CD4-positive, alpha-beta T cell treated with Interleukin-17A for 1 hour (primary cell): Measurements from ENCODE around the gene PRADC1.
"Not testable (repeated sequence)": the region's sequence is repeated elsewhere in the genome, so short reads cannot be mapped to it uniquely, and the experiment has no call there.

ENCODE experiments used
- DNase-seq: peaks from one replicate; pipeline ENCODE4 v3.0.0-alpha.2; 2020

The PRADC1 gene

DNA sequence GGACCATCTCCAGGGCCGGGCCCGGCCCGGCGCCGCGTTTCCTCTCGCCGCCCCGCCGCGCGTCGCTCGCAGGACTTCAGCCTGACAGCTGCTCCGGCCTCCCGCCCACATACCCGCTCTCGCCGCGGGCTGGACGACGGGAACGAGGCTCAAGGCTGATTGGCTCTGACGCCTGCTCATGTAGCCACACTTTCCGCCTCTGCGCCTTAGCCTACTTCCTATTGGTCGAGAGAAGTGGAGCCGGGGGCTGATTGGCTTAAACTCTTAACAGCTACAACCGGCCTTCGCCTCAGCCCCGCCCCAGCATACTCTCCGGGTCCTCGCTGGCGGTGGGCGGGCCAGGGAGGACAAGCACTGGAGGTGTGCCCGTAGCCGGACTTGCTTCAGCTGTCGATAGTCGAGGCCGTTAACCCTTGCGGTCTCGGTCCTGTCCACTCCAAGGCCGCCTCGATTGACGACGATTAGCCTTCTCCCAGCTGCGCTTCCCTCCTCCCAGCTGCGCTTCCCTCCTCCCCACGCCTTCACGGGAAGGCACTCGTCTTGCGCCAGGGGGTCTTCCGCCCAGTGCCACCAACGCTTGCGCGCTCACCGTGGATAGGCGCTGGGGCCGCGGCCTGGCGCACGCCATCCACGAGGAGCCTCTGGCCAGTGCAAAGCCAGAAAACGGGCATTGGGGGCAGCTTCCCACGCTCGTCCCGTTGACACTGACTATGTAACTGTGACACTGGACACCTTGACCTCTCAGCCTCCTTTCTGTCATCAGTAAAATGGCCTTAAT is at the start of gene PRADC1:
Gene PRADC1 (minus strand): TSS at position 86 of the 778 bp plus-strand sequence. CDS start 79 bp downstream, at position 7.
- DNase-seq = peak; percentile 98

DNA sequence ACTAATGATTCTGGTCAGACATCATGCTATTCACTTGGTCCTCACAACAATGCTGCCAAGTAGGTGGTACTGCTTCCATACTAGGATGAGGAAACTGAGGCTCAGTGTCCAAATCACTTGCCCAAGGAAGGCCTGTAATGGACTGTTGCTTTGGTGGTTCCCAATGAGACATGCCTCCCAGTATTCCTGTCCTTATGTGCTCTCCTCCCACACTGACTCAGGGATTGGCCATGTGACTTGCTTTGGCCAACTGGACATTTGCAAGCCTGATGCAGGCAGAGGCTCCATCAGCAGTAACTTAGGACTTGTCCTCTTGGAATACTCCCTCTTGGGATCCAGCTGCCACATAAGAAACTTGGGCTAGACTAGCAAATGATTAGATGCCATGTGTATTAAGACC is 48.2 kb upstream of the PRADC1 start:
- no peak for DNase-seq

DNA sequence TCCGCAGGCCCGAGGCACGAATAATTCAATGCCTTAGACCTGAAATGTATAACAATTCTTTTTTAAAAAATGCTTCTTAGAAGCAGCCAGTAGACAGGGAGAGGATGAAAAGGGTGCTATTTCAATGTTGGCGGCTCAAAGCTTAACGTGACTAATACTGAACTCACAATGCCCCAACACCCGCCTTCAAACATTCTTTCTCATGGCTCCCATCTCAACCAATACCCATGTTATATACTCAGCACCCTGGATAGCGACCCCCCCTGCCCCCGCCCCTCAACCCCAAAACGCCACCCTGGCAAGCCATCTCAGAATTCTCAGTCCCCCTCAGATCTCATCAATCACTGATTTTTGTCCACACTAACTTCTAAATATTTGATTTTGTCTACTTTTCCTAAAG is 46.8 kb upstream of the PRADC1 start:
- DNase-seq = no peak

DNA sequence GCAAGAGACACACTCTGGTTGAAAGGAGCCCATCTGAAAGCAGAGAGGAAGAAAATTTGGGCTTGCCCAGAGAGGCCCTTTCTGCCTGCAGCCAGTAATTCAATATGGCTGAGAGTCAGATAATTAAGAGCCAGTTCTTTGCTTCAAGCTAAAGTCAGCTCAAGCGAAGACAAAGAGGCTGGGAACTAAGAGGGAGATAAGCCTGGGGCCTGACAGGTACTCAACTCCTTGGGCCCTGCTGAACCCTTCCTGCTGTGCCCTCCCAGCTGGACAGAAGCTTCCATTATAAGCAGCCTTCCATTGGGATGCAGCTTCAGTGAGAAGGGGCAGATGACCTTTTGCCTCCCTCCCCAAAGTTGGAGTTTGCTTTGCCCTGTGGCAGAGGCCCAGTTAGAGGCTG is 39.2 kb upstream of the PRADC1 start:
- no peak for DNase-seq

DNA sequence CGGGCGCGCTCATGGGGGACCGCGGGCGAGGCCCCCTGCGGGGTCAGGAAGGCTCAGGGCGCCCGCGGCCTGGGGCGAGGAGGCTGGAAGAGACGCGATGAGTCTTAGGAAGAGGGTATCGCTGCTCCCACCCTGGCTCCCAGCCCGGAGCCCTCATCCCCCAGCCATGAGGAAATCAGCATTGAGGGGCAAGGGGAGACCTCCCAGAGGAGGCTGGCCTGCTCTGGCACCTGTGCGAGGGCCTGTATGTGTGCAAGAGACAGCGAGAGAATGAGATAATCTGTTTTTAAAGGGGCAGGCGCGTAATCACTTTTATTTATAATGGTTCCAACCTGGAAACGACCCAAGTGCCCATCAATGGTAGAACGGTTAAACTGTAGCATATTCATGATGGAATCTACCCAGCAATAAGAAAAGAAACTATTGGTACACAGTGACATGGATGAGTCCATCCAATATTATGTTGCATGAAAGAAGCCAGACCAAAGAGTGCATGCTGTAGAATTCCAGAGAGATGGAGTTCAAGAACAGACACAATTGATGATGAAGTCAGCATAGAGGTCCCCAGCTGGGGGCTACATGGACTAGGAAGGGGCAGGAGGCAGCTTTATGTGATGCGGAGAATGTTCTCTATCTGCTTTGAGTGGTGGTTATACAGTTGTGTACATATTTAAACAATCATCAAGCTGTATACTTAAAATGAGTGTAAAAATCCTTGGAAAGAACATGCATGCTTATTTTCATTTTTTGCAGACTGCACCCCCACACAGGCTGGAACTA is 36.8 kb upstream of the PRADC1 start:
- no peak for DNase-seq

DNA sequence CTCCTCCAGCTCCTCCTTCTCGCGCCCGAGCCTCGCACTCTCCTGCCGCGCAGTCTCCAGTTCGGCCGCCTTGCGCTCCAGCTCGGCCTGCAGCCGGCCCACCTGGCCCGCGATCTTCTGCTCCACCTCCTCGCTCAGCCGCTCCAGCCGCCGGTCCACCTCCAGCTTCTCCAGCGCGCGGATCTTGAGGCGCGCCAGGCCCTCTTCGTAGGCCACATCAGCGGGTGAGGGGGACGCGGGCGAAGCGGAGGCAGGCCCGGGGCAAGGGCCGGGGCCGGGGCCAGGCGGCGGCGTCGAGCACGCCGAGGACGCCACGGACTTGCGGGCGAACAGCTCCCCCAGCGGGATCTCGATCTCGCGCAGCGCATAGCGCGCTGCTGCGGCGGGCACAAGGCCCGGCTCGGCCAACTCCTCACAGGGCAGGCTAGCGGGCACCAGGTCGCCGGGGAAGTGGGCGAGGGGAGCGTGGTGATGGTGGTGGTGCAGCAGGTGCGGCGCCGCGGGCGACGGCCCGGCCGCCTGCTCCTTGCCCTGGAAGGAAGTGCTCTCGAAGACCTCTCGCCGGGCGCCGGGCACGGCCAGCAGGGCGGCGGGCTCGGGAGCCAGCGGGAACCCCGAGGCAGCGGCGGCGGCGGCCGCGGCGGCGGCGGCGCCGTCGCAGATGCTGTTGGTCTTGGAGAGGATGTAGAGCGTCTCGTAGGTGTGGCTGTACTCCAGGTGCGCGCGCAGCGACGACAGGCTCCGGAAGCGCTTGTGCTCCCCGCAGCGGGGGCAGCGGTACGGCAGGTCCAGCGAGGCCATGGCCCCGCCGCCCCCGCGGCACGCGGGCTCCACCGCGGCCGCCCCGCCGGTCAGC is 36.0 kb upstream of the PRADC1 start:
- peak; percentile 87 for DNase-seq

DNA sequence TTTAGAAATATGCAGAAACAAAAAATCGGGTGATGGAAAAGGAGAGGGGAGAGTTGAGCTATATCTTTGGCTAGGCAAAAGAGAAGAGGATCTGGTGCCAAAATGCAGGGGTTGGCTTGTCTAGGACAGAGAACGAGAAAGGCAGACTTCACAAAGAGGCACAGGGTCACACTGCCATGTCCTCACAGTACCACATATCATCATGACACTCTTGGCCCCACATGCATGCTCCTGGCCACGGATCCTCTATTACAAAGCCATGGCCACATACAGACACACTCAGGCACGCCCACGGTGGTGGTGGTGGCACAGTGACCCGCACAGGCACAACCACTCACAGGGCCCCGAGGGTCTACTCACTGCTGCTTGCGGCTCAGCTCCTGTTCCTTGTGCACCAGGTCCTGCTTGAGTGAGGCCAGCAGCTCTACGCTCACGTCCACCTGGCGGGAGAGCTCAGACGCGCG is 35.4 kb upstream of the PRADC1 start:
- no peak for DNase-seq

DNA sequence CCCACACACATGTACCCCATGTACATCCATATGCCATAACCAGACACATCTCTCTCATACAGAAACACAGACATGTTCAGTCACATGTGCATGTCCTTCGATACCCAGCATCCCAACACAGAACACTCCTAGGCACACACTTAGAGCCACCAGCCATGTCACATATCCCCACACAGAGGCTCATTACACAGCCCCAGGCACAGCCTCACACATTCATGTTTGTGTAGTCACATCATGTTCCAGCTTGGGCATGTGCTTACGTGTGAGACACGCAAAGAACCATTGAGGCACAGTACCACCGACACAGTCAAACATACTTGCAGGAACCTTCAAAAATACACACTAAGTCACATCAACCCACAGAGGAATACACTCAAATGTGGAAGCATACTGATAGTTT is 34.0 kb upstream of the PRADC1 start:
- no peak for DNase-seq

DNA sequence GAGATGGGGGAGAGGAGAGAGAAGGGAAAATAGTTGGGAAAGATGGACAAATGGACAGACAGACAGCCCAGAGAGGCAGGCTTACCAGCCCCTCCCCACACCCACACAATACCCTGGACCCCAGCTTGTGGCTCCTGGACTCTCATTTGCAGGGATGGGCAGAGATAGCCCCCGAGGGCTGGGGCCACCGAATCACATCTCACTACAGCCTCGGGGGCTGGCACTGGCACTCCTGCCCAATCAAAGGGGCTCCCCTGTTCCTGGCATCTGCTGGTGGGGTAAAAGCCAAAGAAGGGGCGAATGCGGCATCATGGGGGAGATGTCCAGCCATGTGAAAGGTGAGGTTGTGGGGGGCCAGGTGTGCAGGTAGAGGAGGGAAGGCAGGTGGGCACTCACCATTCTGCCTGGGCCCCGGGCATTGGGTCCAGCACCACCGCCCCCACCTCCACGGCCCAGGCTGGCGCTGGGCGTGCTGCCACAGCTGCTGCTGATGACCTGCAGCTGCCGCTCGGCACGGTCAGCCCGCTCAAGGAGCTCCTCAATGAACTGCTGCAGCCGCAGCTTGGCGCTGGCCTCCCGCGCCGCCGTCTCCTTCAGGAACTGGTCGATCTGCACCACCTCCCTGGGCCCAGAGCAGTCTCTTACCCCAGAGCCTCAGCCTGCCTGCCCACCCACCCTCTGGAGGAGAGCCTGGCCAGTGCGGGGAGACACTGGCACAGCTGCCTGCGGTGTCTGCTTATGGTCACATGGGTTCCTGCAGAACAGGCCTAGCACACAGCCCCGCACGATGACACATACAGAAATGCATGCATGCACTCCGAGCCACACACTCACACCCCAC is 33.2 kb upstream of the PRADC1 start:
- DNase-seq = no peak

DNA sequence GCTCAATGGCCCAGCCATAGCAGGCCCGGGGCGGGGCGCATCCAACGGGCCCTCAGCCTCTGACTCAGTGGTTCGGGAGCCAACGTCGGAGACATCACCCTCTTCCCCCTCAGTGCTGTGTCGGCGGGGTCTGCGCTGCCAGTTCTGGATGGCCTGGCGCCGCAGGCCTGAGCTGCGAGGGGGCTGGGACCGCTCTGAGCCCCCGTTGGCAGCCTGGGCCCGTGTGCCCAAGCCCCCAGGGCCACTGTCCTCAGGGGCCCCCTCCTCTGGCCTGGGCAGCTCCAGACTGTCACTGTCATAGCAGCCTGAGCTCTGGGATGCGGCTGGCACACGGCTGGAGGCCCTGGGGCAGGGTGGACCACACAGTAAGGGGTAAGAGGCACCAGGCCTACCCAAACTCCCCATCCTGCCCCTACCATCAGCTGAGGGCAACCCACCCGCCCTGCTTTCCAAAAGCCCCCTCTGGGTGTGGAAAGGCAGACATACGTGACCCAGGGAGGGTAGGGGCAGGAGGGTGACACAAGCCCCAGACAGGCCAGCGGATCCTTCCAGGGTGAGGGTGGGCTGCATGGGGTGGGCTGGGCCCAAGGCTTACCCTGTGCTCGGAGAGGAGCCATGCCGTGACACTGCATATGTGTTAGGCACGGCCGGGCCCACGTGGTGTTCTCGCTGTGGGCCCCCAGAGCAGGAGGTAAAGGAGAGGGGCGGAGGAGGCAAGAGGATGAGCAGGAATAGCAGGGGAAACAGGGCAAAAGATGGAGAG is 32.4 kb upstream of the PRADC1 start:
- no peak for DNase-seq

DNA sequence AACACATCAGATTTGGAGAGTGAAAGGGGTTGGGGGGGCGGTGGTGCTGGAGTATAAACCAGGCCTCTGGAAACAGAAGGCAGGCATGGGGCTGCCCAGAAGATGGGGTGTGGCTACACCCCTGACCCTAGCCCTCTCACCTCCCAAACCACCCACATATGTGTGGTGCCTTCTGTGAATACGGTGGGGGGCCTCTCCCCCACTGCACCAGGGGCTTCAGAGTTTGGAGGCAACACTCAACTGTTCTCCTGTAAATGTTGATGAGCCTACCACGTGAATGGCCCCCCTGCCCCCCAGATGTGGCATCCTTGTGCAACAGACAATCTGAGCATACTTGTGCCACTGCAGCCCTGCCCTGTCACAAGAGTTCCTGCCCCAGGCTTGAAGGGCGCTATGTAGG is 31.7 kb upstream of the PRADC1 start:
- no peak for DNase-seq

DNA sequence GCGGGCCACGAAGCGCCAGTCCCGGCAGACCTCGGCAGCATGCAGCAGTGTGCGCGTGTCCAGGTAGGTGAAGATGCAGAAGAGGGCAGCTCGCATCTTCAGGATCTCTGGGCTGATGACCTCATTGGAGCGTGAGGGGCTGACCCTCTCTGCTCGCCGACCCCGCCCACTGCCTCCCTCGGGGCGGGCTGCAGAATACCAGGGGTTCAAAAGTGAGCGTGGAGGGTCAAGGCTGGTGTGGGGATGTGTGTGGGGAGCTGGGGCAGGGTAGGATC is 31.2 kb upstream of the PRADC1 start:
- no peak for DNase-seq

DNA sequence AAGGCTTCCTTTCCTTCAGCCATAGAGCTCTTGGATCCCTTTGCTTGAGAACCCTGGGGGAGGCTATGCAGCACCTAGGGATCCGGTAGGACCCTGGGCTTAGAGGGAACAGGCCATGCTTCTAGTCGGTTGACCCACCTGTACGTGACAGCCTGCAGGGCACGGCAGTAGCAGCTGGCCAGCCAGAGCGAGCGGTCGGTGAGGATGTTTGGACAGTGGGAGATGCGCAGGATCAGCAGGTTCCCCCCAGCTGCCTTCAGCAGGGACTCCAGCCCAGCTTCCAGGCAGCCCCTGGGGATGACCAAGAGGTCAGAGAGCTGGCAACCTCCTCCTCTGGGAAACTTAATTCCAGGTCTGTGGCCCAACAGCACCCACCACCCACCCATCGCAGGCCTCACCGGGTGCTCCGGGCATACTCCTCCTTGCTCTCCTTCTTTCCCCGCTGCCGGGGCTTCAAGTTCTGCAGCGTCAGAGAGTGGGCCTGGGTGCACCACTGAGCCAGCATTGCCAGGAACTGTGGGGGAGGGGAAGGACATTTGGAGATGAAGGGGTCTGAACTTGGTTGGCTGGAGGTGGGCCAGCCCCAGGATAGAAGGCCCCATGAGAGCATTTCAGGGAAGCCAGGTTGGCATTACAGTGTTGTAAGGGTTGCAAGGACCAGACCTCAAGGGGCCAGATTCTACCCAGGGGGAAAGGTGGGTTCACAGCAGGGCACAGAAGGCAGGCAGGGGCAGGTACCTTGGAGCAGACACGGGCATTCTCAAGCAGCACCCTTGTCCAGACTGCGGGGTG is 30.7 kb upstream of the PRADC1 start:
- DNase-seq = no peak

DNA sequence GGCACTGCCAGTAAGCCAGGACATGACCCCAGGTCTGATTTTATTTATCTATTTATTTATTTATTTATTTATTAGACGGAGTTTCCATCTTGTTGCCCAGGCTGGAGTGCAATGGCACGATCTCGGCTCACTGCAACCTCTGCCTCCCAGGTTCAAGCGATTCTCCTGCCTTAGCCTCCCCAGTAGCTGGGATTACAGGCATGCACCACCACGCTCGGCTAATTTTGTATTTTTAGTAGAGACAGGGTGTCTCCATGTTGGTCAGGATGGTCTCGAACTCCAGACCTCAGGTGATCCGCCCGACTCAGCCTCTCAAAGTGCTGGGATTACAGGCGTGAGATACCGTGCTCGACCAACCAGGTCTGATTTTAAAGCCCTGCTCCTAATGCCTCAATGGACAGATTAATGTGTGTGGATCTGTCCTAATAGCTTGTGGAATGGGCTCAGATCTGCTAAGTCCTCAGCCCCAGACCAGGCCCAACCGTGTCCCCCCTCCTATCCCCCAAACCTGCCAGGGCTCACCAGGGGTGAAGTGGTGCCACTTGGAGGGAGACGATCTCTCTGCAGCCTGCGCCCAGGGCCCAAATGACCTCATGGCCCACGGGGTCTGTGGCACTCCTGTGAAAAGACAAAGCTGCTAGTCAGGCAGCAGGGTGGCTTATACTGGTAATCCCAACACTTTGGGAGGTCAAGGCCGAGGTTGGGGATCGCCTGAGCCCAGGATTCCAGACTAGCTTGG is 29.8 kb upstream of the PRADC1 start:
- not testable (repeated sequence) for DNase-seq

DNA sequence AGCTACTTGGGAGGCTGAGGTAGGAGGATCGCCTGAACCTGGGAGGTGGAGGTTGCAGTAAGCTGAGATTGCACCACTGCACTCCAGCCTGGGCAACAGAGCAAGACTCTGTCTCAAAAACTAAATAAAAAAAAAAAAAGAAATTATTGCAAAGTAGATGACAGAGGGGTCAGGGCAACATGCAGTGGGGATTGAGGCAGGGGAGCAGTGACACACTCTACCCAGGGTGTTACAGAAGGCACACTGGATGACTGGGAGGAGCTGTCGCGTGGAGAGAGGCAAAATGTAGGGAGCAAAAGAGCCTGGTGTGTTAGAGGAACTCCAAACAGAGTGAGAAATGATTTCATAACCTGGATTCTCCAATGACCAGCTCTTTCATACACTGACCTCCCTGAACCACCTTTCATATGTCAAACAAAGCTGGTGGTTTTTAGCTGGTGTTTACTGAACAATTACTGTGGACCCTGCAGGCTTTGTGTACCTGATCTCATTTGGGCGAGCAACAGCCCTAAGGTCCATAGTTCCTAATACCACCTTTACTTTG is 29.1 kb upstream of the PRADC1 start:
- no peak for DNase-seq

DNA sequence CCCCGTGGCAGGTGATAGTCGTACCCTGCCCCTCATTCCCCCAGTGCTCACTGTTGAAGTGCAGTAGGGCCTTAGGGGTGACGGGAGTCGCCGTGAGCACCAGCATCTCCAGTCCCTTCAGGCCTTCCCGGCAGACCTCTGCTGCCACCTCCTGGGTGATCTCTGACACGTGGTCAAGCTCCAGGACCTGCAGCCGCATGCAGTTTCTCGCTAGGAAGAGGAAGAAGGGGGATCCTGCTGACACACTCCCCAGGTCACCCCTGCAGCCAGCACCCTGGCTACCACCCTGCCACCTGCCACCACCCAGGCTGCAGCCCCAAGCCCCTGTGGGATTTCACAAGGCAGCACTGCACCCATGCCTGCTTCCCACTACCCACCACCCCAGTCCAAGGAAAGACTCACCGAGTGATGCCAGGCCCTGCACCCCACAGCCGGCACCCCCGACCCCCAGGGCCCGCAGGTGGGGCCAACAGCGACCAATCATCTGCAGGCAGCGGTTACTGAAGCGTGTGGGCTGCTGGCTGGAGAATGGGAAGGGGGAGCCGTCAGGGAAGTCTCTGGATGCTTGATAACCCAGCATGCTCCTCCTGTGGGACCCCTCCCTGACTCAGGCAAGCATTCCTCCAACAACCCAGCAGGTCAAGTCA is 27.4 kb upstream of the PRADC1 start:
- no peak for DNase-seq

DNA sequence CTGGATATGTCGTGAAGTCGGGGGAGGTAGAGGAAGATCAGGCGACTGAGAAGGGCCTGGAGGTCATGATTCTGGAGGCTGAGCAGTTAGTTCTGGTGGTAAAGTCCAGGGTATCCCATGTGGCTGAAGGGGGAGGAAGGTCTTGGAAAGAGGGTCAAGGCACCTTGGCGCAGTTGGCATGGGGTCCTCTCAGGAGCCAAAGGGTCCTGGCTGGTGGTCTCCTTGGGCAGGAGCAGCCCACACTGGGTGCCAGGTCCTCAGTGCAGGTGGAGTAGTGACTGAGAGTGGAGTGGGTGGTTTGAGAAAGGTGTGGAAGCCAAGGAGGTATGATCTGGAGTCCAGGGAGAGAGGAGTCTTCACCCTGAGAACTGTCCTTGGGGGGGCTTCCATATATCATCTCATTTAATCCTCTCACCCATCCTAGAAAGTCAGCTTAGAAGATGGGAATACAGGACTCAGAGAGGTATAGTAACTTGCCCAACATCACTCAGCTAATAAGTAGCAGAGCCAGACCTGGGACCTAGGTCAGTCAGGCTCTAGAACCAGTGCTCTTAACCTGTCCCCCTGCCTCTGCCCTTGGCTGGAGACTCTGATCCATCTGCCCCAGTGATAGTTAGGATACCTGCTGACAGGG is 26.8 kb upstream of the PRADC1 start:
- DNase-seq = no peak

DNA sequence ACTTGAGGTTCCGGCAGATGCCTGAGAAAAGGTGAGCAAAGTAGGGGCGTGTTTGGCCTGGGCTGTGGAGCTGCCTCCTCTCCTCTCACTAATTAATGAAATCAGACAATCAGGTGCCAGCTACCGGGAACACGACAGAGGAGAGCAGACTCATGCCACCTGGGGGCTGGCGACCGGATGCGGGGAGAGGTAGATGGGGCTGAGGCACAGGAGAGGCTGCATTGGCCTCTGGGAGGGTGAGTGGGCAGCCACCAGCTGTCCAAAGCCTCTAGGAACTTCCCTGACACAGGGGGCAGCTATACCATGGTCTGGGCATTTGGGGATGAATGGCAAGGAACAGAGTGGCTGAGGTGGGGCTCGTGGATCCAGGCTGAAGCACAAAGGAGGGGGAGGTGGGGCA is 26.2 kb upstream of the PRADC1 start:
- DNase-seq = no peak

DNA sequence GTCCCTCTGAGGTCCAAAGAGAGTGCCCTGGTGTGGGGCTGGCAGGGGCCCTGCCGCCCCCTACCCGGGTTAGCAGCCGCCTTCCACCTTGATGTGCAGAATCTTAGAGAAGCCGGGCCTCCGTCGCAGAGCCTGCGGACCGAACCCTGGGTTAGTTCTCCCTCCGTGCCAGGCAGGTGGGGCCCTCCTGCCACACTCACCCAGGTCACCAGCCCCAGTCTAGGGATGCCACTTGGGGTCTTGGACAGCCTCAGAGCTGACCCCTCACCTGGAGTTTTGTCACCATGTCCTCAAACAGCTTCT is 25.8 kb upstream of the PRADC1 start:
- DNase-seq = no peak
